Endothelial cell of umbilical vein (primary cell): ENCODE results near the gene GRID2. TPM values are rescaled to one million over a fixed set of nuclear protein-coding genes. Genes with fewer than 3 reads are reported as not detected.

Experiments
- BruUV-seq: library from RNA; stranded (reverse); fragments of 400-500 nt; replicated peaks from 2 replicates; lab custom pipeline; 2021; lab: Mats Ljungman, UMichigan
- CTCF ChIA-PET: fragments of 300-600, 350-600 bp; sonication (Branson Sonifier 250); formaldehyde crosslinking; loops from one replicate; lab custom pipeline; 2021; ENCODE audit warnings: antibody characterized with exemption, inconsistent platforms; lab: Charles Lee
- POLR2A ChIA-PET: fragments of 300-600, 350-600 bp; sonication (Branson Sonifier 250); formaldehyde crosslinking; loops from one replicate; lab custom pipeline; 2021; ENCODE audit warnings: antibody characterized with exemption, inconsistent platforms; lab: Charles Lee
- DNase-seq: peaks from one replicate; pipeline ENCODE4 v3.0.0-alpha.2; 2011; ENCODE audit warnings: low read depth, low spot score
- FAIRE-seq: peaks from 2 replicates; lab custom pipeline; 2011; peaks lifted over from hg19 to GRCh38; lab: Jason Lieb, UNC
- H2AFZ ChIP-seq: 2 replicates; pipeline ENCODE4 v1.6.0; 2012; ENCODE audit warnings: low read depth, low read length, control low read depth, inconsistent platforms
- H3K27ac ChIP-seq: 2 replicates; pipeline ENCODE4 v1.5.1; 2011; ENCODE audit warnings: low read depth, mild to moderate bottlenecking, control low read depth, low read length, moderate library complexity; ENCODE audit not compliant: insufficient read depth
- H3K27me3 ChIP-seq, 2 experiments: 2 replicates each; pipeline versions ENCODE4 v1.6.0 to v1.6.1; 2011; ENCODE audit warnings: low read length in 2 of 2, mixed read lengths in 1 of 2; ENCODE audit not compliant: control insufficient read depth in 2 of 2, insufficient read depth in 2 of 2
- H3K36me3 ChIP-seq, 2 experiments: 2 replicates in 1 of 2; 3 replicates in 1 of 2; pipeline ENCODE4 v1.5.1; 2011; ENCODE audit warnings: low read length in 2 of 2, mild to moderate bottlenecking in 1 of 2, moderate library complexity in 1 of 2; ENCODE audit not compliant: control insufficient read depth in 2 of 2, insufficient read depth in 2 of 2; ENCODE audit errors: extremely low read depth in 1 of 2
- H3K4me1 ChIP-seq: 3 replicates; pipeline ENCODE4 v1.5.1; 2011; ENCODE audit warnings: mild to moderate bottlenecking, low read length; ENCODE audit not compliant: control insufficient read depth, insufficient read depth; ENCODE audit errors: extremely low read depth
- H3K4me2 ChIP-seq: 2 replicates; pipeline ENCODE4 v1.6.1; 2011; ENCODE audit warnings: low read length, control low read depth, mixed read lengths; ENCODE audit not compliant: insufficient read depth
- H3K4me3 ChIP-seq, 3 experiments: fragments of 200-600 bp in 1 of 3; sonication (generic), shearing (Covaris generic) in 1 of 3; replicated peaks in 1 of 3; 2 replicates each; pipeline ENCODE4 v1.5.1; 2011 to 2016; ENCODE audit warnings: control low read depth in 3 of 3, low read length in 3 of 3, mild to moderate bottlenecking in 2 of 3, inconsistent platforms in 1 of 3, low read depth in 1 of 3, moderate library complexity in 1 of 3; ENCODE audit not compliant: insufficient read depth in 1 of 3
- H3K79me2 ChIP-seq: 2 replicates; pipeline ENCODE4 v1.6.0; 2012; ENCODE audit warnings: low read length, inconsistent platforms; ENCODE audit not compliant: control insufficient read depth, insufficient read depth
- H3K9ac ChIP-seq: replicated peaks from 2 replicates; pipeline ENCODE3; 2011; ENCODE audit warnings: low read length, control low read depth; ENCODE audit not compliant: insufficient read depth; ENCODE audit errors: extremely low read depth
- H3K9me1 ChIP-seq: replicated peaks from 3 replicates; pipeline ENCODE4 v1.6.0; 2011; ENCODE audit warnings: mild to moderate bottlenecking, low read length; ENCODE audit not compliant: control insufficient read depth, insufficient read depth; ENCODE audit errors: extremely low read depth
- H3K9me3 ChIP-seq: replicated peaks from 2 replicates; pipeline ENCODE4 v1.5.1; 2012; ENCODE audit warnings: low read length, inconsistent platforms; ENCODE audit not compliant: control insufficient read depth, insufficient read depth
- H4K20me1 ChIP-seq: replicated peaks from 2 replicates; pipeline ENCODE3; 2011; ENCODE audit warnings: mild to moderate bottlenecking, low read length; ENCODE audit not compliant: control insufficient read depth, insufficient read depth; ENCODE audit errors: extremely low read depth
- EZH2 ChIP-seq: IDR thresholded peaks from 2 replicates; pipeline ENCODE4 v1.6.1; 2012; ENCODE audit warnings: borderline replicate concordance, low read depth, mild to moderate bottlenecking, moderate library complexity, low read length, inconsistent platforms; ENCODE audit not compliant: severe bottlenecking
- FOS ChIP-seq: IDR thresholded peaks from 2 replicates; pipeline ENCODE4 v1.6.1; 2011; ENCODE audit warnings: mild to moderate bottlenecking, low read length, moderate library complexity, borderline replicate concordance; ENCODE audit not compliant: insufficient read depth
- GATA2 ChIP-seq: IDR thresholded peaks from 2 replicates; pipeline ENCODE4 v1.7.0; 2011; ENCODE audit warnings: low read depth, mild to moderate bottlenecking, moderate library complexity, mixed read lengths, low read length; ENCODE audit not compliant: insufficient read length, insufficient read depth
- JUN ChIP-seq: IDR thresholded peaks from 2 replicates; pipeline ENCODE4 v1.6.1; 2011; ENCODE audit warnings: borderline replicate concordance, low read depth; ENCODE audit not compliant: insufficient read length, insufficient read depth
- MYC ChIP-seq: IDR thresholded peaks from one replicate; pipeline ENCODE4 v1.6.1; 2011; ENCODE audit warnings: mild to moderate bottlenecking, low read depth, low read length
- POLR2A ChIP-seq: IDR thresholded peaks from 2 replicates; pipeline ENCODE4 v1.6.1; 2012; ENCODE audit warnings: low read depth, mild to moderate bottlenecking, control low read depth, low read length
- POLR2AphosphoS5 ChIP-seq: IDR thresholded peaks from 2 replicates; pipeline ENCODE4 v1.6.1; 2012; ENCODE audit warnings: low read depth, mild to moderate bottlenecking, control low read depth, low read length, moderate library complexity; ENCODE audit not compliant: insufficient read depth
- dilution Hi-C: fragments of 300-500 bp; cut with MboI; formaldehyde crosslinking; loops from one replicate; pipeline ENCODE4 v1.15.0; 2019; ENCODE audit warnings: low sequenced_read_pairs; ENCODE audit not compliant: extremely low pct_ligation_motif_present
- intact Hi-C: fragments of 100-400 bp; cut with micrococcal nuclease; formaldehyde crosslinking; loops from one replicate; pipeline ENCODE4 v1.10.0; 2022
- polyA plus RNA-seq, 4 experiments: library from polyadenylated mRNA; depleted of rRNA in 3 of 4; stranded (reverse) in 3 of 4; unstranded in 1 of 4; fragments of >200 nt; gene quantifications; 2 replicates each; pipeline versions ENCODE4 v1.2.1 to v1.2.3, GENCODE V29; 2011 to 2012; ENCODE audit warnings: missing spikeins in 1 of 4
- total RNA-seq: library from RNA; stranded (reverse); gene quantifications from 2 replicates; pipeline ENCODE4 v1.2.3, GENCODE V29; 2021
- TF ChIP-seq, protein P1 (sequence below): IDR thresholded peaks from 2 replicates; pipeline ENCODE4 v1.6.1; 2011; ENCODE audit not compliant: insufficient read depth, insufficient read length
- TF ChIP-seq, protein P2 (sequence below), 2 donors: IDR thresholded peaks; 1 replicate in 1 of 2; 2 replicates in 1 of 2; pipeline ENCODE4 v1.5.1; 2011; ENCODE audit warnings: low read length in 2 of 2, mild to moderate bottlenecking in 2 of 2, moderate library complexity in 2 of 2, control low read depth in 1 of 2, inconsistent platforms in 1 of 2, low read depth in 1 of 2; ENCODE audit not compliant: insufficient read depth in 1 of 2; ENCODE audit errors: extremely low read depth in 1 of 2

GRID2 gene
- total and polyA plus RNA-seq, 2 donors (not counting 3 experiments of a cell fraction or from before 2014, with no cell fraction given), result not detected

DNA sequence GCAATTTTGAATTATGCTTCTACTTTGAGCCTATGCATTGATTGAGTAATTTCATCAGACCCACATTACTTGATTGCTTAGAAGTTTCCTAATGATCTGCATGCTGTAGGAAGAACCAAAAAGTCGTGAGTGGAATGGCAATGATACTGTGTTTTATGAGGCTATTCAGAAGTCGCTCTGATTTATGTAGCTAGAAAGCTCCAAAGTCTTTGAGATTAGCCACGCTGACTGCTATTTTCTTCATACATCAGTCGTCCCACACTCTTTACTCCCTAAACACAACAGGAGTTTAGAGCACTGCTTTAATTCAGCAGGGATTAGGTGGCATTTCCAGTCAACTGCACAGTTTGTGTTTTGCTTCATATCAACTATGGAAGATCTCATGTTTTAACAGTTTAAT lies 4.1 kb downstream of the GRID2 start:
- no peaks in the 10 kb centered on the region for H4K20me1 ChIP-seq
- ChIA-PET POLR2A (no interaction called here), CTCF (no interaction called here)
- H3K79me2 ChIP-seq, result no peaks in the 10 kb centered on the region
- no peak for TF ChIP-seq EZH2
- no peak for TF ChIP-seq JUN
- TF ChIP-seq, protein P1, sequence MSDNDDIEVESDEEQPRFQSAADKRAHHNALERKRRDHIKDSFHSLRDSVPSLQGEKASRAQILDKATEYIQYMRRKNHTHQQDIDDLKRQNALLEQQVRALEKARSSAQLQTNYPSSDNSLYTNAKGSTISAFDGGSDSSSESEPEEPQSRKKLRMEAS, result no peak
- no peak for TF ChIP-seq MYC
- TF ChIP-seq GATA2, result no peak
- TF ChIP-seq, protein P2, sequence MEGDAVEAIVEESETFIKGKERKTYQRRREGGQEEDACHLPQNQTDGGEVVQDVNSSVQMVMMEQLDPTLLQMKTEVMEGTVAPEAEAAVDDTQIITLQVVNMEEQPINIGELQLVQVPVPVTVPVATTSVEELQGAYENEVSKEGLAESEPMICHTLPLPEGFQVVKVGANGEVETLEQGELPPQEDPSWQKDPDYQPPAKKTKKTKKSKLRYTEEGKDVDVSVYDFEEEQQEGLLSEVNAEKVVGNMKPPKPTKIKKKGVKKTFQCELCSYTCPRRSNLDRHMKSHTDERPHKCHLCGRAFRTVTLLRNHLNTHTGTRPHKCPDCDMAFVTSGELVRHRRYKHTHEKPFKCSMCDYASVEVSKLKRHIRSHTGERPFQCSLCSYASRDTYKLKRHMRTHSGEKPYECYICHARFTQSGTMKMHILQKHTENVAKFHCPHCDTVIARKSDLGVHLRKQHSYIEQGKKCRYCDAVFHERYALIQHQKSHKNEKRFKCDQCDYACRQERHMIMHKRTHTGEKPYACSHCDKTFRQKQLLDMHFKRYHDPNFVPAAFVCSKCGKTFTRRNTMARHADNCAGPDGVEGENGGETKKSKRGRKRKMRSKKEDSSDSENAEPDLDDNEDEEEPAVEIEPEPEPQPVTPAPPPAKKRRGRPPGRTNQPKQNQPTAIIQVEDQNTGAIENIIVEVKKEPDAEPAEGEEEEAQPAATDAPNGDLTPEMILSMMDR (IDR thresholded peaks at IDR 0.05; ENCODE audit: extremely low read depth in 1 of 2, insufficient read depth in 1 of 2, low read depth in 1 of 2, low read length in 2 of 2), result no peak
- no peak for TF ChIP-seq POLR2A
- no peak for TF ChIP-seq POLR2AphosphoS5
- TF ChIP-seq FOS, result no peak
- H3K4me2 ChIP-seq, result no peak overlapping the region
- no peaks in the 10 kb centered on the region for H3K9me1 ChIP-seq
- no TSS peak for BruUV-seq
- H2AFZ ChIP-seq, result no peak overlapping the region
- no peak overlapping the region for H3K27ac ChIP-seq
- peaks cover 13% of the 10 kb centered on the region for H3K4me1 ChIP-seq
- dilution Hi-C loops, result no loop called here
- DNase-seq, result no peak
- intact Hi-C loops, result no loop called here
- no peak overlapping the region for H3K4me3 ChIP-seq
- H3K27me3 ChIP-seq, result peaks cover 23 to 42% of the 10 kb centered on the region in 2 experiments
- no peaks in the 10 kb centered on the region for H3K9me3 ChIP-seq
- no peak for FAIRE-seq
- no peak overlapping the region for H3K9ac ChIP-seq
- no peaks in the 10 kb centered on the region for H3K36me3 ChIP-seq
